ENCODE data around the gene CBFB. TPM values are rescaled to one million over a fixed set of nuclear protein-coding genes. Genes with fewer than 3 reads are reported as not detected.

CBFB gene
- total and polyA plus RNA-seq, 7 donors, result 9.6 to 28.0 (median 21.3) TPM

DNA sequence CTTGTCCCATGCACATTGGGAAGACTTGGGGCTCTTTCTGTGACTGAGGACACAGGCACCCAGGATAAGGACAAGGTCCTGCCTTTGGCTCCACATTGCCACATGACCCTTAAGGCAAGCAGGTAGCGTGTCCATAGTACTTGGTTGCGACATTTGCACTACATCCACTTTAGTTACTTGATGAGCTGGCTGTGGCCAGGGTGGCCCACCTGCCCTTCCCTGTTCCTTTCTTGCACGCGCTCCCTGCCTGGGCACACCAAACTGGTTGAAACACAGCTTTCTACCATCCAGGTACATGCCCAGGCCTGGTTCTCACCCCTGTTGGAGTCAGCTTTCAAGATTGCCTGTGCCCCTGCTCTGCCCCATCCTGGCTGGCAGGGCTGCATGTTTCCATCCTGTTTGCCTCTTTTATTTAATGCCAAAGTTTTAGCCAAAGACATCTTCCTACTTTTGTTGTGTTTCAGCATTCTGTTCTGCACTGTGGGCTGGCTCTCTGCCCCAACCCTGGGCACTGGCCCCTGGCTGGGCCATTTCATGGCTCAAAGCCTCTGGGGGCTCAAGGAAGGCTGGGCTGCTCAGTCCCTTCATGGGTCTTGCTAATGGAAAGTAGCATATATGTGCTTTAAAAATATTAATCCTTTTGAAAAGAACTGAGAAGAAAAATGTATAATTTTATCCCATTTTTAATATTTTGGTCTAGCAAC, 118.6 kb downstream of the CBFB start:
- peaks cover 19 to 65% (median 38%) of the 10 kb centered on the region in 4 donors for H3K36me3 ChIP-seq
- no peak overlapping the region for H3K27ac ChIP-seq
- H3K9me3 ChIP-seq, result no peaks in the 10 kb centered on the region
- no peak for TF ChIP-seq EP300 (IDR thresholded peaks at IDR 0.05)
- H3K27me3 ChIP-seq, result peaks cover 0 to 15% (median 14%) of the 10 kb centered on the region in 3 donors
- WGBS, 2 donors, result 97 to 98% methylated on average over 4 of the region's 4 CpGs
- no peak for DNase-seq
- H3K4me3 ChIP-seq, result no peak overlapping the region
- intact Hi-C loops (cut with DNase I), result no loop called here
- H3K4me1 ChIP-seq, result peaks cover 0 to 25% (median 21%) of the 10 kb centered on the region in 4 donors

- peaks cover 19 to 58% (median 35%) of the 10 kb centered on the region in 4 donors for H3K36me3 ChIP-seq
- 92 to 97% methylated on average over 2 of the region's 2 CpGs for WGBS, 2 donors
- H3K27me3 ChIP-seq, result peaks cover 0 to 15% (median 14%) of the 10 kb centered on the region in 3 donors
- no peak for DNase-seq
- no peak overlapping the region for H3K4me3 ChIP-seq
- H3K9me3 ChIP-seq, result no peaks in the 10 kb centered on the region
- TF ChIP-seq, protein P1, sequence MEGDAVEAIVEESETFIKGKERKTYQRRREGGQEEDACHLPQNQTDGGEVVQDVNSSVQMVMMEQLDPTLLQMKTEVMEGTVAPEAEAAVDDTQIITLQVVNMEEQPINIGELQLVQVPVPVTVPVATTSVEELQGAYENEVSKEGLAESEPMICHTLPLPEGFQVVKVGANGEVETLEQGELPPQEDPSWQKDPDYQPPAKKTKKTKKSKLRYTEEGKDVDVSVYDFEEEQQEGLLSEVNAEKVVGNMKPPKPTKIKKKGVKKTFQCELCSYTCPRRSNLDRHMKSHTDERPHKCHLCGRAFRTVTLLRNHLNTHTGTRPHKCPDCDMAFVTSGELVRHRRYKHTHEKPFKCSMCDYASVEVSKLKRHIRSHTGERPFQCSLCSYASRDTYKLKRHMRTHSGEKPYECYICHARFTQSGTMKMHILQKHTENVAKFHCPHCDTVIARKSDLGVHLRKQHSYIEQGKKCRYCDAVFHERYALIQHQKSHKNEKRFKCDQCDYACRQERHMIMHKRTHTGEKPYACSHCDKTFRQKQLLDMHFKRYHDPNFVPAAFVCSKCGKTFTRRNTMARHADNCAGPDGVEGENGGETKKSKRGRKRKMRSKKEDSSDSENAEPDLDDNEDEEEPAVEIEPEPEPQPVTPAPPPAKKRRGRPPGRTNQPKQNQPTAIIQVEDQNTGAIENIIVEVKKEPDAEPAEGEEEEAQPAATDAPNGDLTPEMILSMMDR (IDR thresholded peaks at IDR 0.05), result no peak
- TF ChIP-seq POLR2A (IDR thresholded peaks at IDR 0.05) (no peak), EP300 (IDR thresholded peaks at IDR 0.05) (no peak), POLR2AphosphoS5 (IDR thresholded peaks at IDR 0.05) (no peak)
- intact Hi-C loops (cut with DNase I), result no loop called here
- H3K4me1 ChIP-seq, result peaks cover 0 to 25% (median 21%) of the 10 kb centered on the region in 4 donors
- no peak overlapping the region for H3K27ac ChIP-seq
These were observed 119.3 kb downstream of the CBFB start for GRCh38 chr16:67148221-67148620.

GRCh38 chr16:67148656-67149275, 119.8 kb downstream of the CBFB start:
- DNase-seq, result no peak
- WGBS, 2 donors, result 92 to 93% methylated on average over 11 of the region's 11 CpGs
- intact Hi-C loops (cut with DNase I), result no loop called here

DNA sequence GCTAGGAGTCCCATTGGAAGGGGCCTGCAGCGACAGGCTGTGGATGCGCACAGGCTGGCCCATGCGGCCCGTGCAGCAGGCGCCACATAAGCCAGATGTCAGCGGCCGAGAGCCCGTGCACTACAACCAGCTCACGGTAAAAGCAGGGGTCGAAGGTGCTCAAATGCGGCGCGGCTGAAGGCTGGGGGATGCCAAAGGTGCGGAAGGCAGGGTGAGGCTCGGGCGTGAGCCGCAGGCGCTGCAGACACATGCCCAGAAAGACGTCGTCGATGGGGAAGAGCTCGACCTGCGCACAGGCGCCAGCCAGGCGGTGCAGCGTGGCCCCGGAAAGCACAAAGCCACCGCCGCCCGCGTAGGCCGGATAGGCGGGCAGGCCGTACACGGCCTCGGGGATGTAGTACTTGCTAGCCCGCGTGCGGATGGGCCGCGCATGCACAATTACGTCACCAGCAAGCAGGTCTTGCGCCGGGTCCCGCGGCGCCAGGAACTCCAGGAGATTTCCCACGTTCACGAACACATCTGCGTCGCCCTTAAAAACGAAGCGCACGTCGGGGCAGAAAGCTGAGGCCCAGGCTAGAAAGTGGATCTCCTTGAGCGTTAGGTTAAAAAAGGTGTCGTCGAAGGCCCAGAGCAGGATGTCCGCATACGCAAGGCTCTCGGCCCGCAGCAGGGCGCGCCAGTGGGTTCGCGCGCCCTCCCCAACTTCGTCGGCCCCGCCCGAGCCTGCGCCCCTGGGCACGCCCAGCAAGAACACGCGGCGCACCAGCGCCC, 120.5 kb downstream of the CBFB start:
- 69 to 74% methylated on average over 77 of the region's 77 CpGs for WGBS, 2 donors
- peak overlapping the region in 2 of 4 donors; percentile 72 to 77 for H3K4me3 ChIP-seq
- intact Hi-C loops (cut with DNase I), result loop anchor here (10.0 kb wide), 1 partner anchor 255 kb away; no protein-coding TSS in a partner anchor
- H3K27ac ChIP-seq, result peak overlapping the region; percentile 81 to 96 (median 90)
- peak in 1 of 4 donors; percentile 10 for TF ChIP-seq POLR2AphosphoS5 (IDR thresholded peaks at IDR 0.05)
- TF ChIP-seq EP300 (IDR thresholded peaks at IDR 0.05), result no peak
- DNase-seq, result no peak
- peaks cover 0 to 27% (median 22%) of the 10 kb centered on the region in 4 donors for H3K4me1 ChIP-seq
- H3K36me3 ChIP-seq, result peaks cover 17 to 46% (median 23%) of the 10 kb centered on the region in 4 donors
- peaks cover 0 to 18% (median 17%) of the 10 kb centered on the region in 3 donors for H3K27me3 ChIP-seq
- H3K9me3 ChIP-seq, result no peaks in the 10 kb centered on the region

More at GRCh38 chr16:67148656-67149275, 119.8 kb downstream of the CBFB start:
- no peak overlapping the region for H3K27ac ChIP-seq
- no peaks in the 10 kb centered on the region for H3K9me3 ChIP-seq
- H3K27me3 ChIP-seq, result peaks cover 0 to 15% (median 14%) of the 10 kb centered on the region in 3 donors
- peaks cover 0 to 25% (median 21%) of the 10 kb centered on the region in 4 donors for H3K4me1 ChIP-seq
- TF ChIP-seq POLR2AphosphoS5 (IDR thresholded peaks at IDR 0.05) (no peak), POLR2A (IDR thresholded peaks at IDR 0.05) (no peak), EP300 (IDR thresholded peaks at IDR 0.05) (no peak)
- TF ChIP-seq, protein P1 (IDR thresholded peaks at IDR 0.05), result no peak
- H3K36me3 ChIP-seq, result peaks cover 19 to 53% (median 29%) of the 10 kb centered on the region in 4 donors
- no peak overlapping the region for H3K4me3 ChIP-seq

DNA sequence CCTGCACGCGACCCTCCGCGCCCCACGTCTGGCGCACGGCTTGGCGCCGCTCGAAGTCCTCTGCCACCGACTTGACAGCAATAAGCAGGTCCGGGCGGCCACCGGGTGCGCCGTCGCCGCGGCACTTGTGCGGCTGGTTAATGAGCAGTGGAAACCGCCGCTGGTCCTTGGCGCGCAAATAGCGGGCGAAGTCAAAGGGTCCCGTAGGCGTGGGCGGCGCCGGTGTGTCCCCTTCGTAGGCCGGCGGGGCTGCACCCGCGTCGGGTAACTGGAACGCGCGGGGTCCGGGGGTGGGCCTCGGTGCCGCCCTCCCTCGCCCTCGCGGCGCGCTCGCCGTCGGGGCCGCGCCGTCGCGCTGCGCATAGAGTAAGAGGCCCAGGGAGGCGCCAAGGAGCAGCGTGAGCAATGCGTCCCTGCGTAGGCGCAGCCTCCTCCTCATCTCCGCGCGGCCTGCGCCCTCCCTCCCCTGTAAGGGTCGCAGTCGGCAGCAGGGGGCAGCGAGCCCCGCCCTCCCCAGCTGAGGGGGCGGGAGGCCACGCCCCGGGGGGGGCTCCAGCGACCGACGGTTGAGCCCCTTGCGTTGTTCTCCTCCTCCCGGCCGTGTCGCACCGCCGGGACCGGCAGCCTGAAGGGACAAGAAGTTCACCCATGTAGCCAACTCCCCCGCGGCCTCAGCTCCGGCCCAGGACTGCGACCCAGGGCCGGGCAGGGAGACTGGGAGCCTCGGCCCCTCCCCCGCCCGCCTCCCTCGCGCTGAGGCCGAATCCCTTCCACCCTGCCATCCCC, 121.3 kb downstream of the CBFB start:
- H3K27me3 ChIP-seq, result peaks cover 0 to 23% (median 23%) of the 10 kb centered on the region in 3 donors
- H3K36me3 ChIP-seq, result peaks cover 10 to 38% (median 15%) of the 10 kb centered on the region in 4 donors
- 5% methylated on average over 94 of the region's 94 CpGs for WGBS, 2 donors
- intact Hi-C loops (cut with DNase I), result loop anchor here (10.0 kb wide), 1 partner anchor 255 kb away; no protein-coding TSS in a partner anchor
- peak; percentile 78 for DNase-seq
- H3K4me1 ChIP-seq, result peaks cover 0 to 35% (median 30%) of the 10 kb centered on the region in 4 donors
- peak overlapping the region; percentile 52 to 77 (median 64) for H3K4me3 ChIP-seq
- TF ChIP-seq POLR2AphosphoS5 (IDR thresholded peaks at IDR 0.05) (no peak), POLR2A (IDR thresholded peaks at IDR 0.05) (no peak), EP300 (IDR thresholded peaks at IDR 0.05) (no peak)
- TF ChIP-seq, protein P1 (IDR thresholded peaks at IDR 0.05), result no peak
- H3K9me3 ChIP-seq, result no peaks in the 10 kb centered on the region
- peak overlapping the region; percentile 81 to 96 (median 90) for H3K27ac ChIP-seq
